Activated naive CD4-positive, alpha-beta T cell treated with anti-CD3 and anti-CD28 coated beads, Interleukin-2, amount 50 U/mL, for 16 hours (primary cell): ENCODE results near the gene HS3ST5.
"Not testable (repeated sequence)": the region's sequence is repeated elsewhere in the genome, so short reads cannot be mapped to it uniquely, and the experiment has no call there.

Experiments used
- DNase-seq: peaks from one replicate; pipeline ENCODE4 v3.0.0-alpha.2; 2020

HS3ST5 gene

GRCh38 chr6:114327074-114327473 lies 15.7 kb downstream of the HS3ST5 start:
- DNase-seq = no peak

DNA sequence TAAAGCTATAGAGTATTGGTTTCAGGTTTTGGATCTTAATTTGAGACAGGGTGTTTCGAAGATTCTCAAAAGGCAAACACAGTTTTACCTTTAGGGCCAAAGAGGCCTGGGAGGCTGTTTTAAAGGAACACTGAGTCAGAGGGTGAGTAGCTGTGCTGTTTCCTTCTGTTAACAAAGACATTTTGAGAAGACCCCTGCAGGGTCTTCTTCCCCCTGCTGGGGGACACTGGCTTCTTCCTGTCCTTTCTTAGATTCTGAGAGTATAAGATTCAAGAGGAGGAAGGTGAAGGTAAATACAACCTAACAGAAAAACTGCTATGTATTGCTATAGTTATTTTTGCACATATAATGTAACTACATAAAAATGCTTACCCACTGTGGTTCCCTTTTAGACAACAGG lies 19.0 kb downstream of the HS3ST5 start:
- DNase-seq = no peak

DNA sequence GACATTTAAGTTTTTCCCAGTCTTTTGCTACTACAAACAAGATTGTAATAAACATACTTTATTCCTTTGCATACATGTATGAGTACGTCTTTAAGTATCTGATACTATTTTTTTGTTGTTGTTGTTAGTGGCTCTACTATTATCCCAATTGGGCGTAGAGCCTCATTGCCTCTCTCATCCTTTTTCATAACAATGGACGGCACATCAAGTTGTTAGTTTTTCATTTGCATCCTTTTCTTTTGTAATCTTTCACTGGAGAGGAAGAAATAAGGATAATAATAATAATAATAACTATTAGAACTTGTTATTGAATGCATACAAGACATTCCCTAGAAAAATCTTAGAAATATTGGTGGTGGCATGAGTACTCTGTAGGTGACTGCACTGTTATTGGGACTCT lies 23.1 kb downstream of the HS3ST5 start:
- no peak for DNase-seq

GRCh38 chr6:114315831-114316595 lies 26.8 kb downstream of the HS3ST5 start:
- DNase-seq = no peak

DNA sequence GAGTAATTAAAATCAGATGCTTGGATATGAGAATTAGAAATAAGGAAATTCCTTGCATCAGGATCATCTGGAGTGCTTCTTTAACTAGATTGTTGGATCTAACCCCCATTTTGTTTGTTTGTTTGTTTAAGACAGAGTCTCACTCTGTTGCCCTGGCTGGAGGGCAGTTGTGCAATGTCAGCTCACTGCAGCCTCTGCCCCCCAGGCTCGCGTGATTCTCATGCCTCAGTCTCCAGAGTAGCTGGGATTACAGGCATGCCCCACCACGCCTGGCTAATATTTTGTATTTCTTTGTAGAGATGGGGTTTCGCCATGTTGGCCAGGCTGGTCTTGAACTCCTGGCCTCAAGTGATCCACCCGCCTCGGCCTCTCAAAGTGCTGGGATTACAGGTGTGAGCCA lies 29.0 kb downstream of the HS3ST5 start:
- not testable (repeated sequence) for DNase-seq

DNA sequence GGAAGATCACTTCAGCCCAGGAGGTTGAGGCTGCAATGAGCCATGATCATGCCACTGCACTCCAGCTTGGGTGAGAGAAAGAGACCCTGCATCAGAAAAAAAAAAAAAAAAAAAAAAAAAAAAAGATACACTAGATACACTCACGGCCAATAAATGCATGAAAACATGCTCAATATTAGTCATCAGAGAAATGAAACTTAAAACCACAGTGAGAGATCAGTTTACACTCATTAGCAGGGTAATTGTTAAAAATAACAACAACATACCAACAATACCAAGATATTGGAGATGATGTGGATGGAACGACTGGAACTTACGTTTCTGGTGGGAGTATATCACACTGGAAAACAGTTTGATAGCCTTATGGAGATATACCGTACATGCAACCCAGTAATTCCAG lies 29.9 kb downstream of the HS3ST5 start:
- DNase-seq = no peak

- no peak for DNase-seq
Measured at GRCh38 chr6:114310053-114310452, 32.8 kb downstream of the HS3ST5 start.

- DNase-seq = no peak
Measured at GRCh38 chr6:114304304-114304887, 38.4 kb downstream of the HS3ST5 start.

DNA sequence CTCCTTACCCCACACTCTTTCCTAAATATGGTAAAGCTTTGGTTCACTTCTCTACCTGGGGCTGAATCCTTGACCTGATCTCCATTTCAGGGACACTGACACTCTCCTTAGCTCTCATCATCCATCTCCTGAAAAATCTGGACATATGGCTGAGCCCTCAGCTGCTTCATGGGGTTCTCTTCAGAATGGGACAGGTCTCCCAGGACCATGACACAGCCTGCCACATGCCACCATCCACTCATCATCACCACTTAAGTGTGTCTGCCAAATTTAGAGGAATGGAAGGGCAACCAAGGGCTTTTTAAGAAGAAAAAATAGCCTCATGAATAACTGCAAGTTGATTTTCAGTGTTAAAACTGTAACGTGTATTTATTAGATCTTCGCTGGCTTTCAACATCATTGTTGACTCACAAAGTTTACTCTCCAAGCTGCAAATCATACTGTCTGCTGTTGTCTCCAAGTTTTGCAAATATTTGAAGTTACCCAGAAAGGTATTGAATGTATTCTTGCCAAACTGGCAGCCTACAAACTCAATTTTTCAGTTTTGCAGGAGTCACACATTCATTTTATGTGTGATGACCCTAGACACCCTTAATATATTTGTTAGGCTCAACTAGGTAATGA lies 41.1 kb downstream of the HS3ST5 start:
- no peak for DNase-seq

DNA sequence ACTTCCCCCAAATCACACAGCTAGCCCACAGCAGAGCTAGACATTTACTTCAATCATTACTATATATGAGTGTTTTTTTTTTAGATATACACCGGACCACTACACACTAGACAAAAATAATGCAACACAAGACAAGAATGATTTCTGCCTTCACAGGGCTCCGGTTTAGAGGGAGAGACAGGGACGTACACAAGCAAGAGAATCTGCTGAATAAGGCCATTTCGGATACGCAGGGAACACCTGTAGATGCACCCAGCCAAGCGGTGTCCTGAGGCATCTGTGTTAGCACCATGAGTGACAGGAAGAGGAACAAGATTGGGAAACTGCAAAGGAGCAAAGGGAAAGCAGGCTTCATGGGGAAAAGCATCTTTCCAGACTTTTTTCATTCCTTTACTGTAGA lies 45.7 kb downstream of the HS3ST5 start:
- no peak for DNase-seq

DNA sequence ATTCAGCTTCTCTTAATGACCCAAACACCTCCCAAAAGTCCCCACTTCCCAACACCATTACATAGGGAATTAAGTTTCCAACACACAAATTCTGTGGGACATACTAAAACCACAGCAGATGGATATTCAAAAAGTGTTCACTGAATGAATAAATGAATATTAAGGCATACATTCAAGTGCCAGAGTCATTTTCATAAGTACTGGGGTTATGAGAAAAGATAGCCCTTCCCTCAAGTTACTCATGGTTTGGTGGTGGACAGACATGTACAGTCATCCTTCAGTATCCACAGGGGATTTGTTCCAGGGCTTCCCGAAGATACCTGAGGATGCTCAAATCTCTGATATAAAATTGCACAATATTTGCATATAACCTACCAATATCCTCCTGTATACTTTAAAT lies 50.4 kb downstream of the HS3ST5 start:
- DNase-seq = no peak

DNA sequence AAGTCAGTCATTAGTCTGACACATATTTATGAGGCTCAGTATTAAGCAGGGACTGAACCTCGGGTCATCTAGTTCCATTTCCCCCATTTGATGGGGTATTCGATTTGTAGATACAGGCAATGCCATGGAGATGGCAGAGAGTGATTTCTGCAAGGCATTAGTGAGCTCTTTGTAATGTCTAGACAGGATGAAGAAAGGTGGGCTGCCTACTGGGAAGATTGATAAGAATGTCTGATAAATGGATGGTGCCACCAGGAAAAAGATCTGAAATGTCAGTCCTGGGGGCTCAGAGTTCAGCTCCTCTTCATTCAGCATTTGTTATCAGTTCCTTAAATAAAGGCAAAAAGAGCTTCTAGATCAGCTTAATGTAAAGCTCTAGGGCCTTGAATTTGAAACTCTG lies 51.4 kb downstream of the HS3ST5 start:
- no peak for DNase-seq

DNA sequence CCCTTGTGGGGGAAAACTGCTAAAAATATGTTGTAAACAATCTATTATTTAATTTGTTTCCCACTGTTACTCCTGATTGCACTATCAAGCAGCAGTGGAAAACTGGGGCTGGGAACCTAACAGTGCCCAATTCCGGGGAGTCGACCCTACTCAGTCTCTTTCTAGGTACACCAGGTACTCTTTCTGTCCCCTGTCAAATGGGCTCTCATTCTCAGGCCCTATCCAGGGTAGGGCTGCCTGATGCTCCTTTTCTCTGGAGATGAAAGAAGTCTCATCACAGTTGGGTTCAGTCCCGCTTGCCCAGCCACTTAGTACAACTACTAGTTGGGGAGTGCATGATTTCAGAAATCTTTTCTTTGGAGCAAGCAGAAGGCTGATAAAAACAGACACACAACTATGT lies 52.0 kb downstream of the HS3ST5 start:
- DNase-seq = no peak

DNA sequence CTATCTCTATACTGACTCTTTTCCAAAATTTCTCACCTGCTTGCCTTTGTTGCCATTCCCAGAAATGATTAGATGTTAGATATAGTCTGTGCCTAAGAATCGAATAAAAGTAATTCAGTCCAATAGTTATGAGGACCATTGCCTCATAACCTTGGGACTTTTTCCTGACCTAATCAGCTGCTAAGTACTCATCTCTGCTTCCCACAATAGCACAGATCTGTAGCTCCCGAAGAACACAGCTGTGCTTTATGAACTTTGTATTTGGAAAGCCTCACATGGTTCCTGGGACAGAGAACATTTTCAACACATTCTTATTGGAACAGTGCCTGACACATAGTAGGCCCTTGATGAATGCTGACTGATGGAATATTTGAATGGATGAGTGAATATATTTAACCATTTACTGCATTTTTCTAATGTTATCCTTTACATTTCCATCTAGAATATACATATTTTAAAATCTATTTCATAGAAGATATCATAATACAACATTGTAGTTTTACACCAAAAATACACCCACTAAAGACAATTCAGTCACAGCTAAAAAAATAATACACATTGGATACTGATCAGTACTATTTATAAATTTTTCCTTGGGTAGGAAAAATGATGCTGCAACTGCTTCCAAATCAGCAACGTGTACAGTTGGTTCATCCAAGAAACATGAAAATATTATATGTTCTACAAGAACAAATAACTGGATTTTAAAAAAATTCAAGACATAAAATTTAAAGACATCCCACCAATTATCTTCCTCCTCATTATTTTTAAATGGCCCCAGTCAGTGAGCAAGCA lies 53.9 kb downstream of the HS3ST5 start:
- DNase-seq = no peak

- no peak for DNase-seq
Measured at GRCh38 chr6:114287461-114287860, 55.4 kb downstream of the HS3ST5 start.

DNA sequence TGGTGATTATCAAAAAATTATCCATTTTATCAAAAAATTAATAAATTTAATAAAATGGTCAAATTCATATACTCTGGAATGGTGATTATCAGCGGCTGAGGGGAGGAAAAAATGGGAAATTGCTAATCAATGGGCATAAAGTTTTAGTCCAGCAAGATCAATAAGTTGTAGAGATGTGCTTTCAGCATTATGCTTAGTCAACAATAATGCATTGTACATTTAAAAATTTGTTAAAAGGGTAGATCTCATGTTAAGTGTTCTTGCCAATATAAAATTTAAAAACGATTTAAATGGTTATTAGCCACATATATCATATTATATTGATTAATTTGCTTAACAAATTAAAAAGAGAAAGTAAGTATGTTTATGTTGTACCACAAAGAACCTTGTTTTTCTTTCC lies 56.6 kb downstream of the HS3ST5 start:
- no peak for DNase-seq

DNA sequence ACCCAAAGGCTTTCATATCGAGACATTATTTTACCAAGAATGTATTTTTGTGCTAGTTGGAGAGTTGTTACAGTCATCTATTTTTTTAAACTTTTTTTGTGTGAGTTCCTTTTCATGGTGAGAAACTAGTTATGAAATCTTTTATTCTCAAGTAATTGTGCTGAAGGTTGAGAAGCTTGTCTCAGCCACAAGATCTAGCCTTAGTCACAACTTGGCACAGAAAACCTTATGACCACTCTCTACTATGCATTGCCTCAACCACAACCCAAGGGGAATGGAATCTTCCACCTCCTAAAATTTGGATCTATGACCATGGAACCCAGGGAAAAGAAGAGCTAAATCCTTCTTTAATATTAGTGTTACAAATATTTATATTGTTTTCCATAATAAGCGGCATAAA lies 58.5 kb downstream of the HS3ST5 start:
- DNase-seq = no peak

GRCh38 chr6:114282292-114282691 lies 60.5 kb downstream of the HS3ST5 start:
- no peak for DNase-seq

DNA sequence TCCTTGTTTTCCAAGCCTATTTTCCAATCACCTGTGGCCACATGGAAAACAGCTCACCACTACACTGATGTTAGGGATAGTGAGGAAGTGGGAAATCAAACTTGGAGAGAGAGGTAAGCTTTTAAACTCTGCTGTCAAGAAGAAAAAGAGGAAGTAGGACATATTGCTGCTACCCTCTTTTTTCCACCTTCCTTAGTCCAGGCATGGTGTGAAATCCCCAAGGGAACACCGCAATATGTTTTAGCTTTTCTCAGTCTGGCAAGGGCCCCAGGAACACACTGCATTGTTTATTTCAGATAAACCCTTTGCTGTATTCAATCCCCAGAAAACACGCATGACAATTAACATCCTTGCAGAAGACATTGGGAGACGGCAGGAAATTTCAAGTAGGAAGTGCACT lies 61.3 kb downstream of the HS3ST5 start:
- no peak for DNase-seq

DNA sequence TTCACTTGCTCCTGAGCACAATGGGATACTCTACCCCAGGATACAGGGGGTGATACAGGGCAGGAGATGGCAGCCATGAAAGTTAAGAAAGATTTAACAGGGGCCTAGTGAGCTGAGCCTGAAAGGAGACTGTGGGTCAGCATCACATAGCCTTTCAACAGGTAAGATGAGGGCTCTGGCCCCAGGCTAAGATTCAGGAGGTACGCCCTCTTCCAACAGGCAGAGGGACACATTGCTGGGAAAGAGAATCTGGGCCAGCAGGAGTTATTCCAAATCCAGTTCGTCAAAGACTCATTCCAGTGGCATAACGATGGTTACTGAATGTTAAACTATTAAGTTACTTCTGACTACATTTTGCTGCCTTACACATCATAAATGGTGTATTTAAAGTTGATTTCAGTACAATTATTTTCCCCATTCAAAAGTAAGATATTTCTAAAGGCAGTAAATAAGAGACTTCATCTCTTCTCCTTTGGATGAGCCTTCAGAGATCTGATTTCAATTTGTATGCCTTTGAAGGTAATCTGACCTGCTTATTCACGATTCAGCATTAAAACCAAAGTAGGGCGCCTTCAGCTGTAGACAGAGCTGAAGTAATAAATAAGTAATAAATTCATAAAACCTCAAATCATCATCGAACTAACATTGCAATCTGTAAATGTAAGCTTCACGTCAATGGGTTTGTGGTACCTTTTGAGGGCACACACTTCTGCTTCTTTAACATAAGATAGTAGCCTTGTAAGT lies 62.4 kb downstream of the HS3ST5 start:
- DNase-seq = no peak

- no peak for DNase-seq
Measured at GRCh38 chr6:114277220-114277619, 65.6 kb downstream of the HS3ST5 start.

DNA sequence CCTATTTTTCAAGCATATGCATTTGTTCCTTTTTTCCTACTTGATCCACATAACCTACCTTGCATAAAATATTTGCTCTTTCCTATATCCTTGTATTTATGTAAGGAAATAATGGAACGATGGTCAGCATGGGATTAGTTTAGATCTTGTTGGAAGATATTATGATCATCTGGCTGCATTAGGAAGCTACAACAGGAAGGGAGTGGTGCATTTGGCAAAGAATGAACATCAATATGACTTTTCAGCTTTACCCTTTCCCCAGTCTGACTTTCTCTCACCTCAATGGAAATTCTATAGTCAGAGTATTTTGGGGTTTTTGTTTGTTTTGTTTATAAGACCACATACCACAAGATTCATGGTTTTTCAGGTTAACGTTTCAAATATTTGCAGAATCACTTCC lies 66.0 kb downstream of the HS3ST5 start:
- DNase-seq = no peak

DNA sequence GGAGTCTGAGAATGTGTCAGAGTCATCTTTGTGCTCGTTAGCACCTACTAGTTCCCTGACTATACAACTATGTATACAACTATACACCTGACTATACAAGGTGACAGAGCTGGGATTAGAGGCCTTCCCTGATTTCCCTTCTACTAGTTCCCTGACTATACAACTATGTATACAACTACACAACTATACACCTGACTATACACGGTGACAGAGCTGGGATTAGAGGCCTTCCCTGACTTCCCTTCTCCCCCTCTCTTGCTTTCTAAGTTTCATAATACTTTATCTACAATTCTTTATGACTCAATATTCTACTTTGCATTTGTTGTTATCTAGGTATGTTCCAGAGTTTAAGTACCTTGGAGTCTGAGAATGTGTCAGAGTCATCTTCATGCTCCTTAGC lies 68.0 kb downstream of the HS3ST5 start:
- DNase-seq = no peak
